Activated naive CD4-positive, alpha-beta T cell treated with anti-CD3 and anti-CD28 coated beads, Interleukin-2, amount 50 U/mL, for 24 hours (primary cell): ENCODE data around the gene SLCO4A1.

Source experiments
- H3K27ac Mint-ChIP-seq: one replicate; pipeline ENCODE4 v1.8.0; 2021; ENCODE audit warnings: mild to moderate bottlenecking, mixed read lengths
- H3K27me3 Mint-ChIP-seq: one replicate; pipeline ENCODE4 v1.8.0; 2021; ENCODE audit warnings: mixed read lengths
- H3K36me3 Mint-ChIP-seq: one replicate; pipeline ENCODE4 v1.8.0; 2021; ENCODE audit warnings: mixed read lengths
- H3K4me1 Mint-ChIP-seq: one replicate; pipeline ENCODE4 v1.8.0; 2021; ENCODE audit warnings: mixed read lengths
- H3K4me3 Mint-ChIP-seq: one replicate; pipeline ENCODE4 v1.8.0; 2021; ENCODE audit warnings: mild to moderate bottlenecking, mixed read lengths
- H3K9me3 Mint-ChIP-seq: one replicate; pipeline ENCODE4 v1.8.0; 2021; ENCODE audit warnings: mixed read lengths

Gene SLCO4A1

DNA sequence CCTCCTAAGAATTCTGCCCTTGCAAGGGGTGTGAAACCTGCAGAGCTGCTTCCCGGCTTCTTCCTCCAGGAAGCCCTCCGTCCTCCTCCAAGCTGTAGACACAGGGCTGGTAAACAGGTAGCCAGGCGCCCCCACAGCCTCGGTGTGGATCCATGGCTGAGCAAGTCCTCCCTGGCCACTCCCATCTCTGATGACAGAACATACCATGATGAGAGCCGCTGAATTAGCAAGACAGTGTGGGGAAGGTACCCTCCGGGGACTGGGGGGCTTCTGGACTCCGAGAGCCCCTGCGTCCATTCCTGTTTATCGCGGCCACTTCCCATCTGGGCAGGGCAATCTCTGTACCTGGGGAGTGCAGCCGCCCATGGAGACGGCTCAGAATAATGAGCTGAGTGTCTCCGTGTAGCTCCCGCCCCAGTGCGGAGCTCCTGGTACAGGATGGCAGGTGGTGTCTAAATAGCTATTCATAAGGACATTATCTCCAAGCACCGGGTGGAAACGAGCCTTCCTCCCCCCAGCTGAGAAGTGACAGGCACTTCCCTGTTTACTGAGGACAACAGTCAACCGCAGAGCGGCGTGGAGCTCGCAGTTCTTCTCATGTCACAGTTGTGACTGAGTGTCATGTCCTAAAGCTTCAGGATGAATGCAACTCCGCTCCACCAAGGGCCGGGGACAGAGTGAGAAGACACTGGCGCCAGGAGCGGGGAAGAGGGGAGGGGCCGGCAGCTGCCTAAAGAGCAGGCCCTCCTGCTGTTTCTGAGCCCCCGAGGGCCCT, 43.7 kb downstream of the SLCO4A1 start:
- no peak overlapping the region for H3K27ac Mint-ChIP-seq
- peaks cover 15% of the 10 kb centered on the region for H3K4me1 Mint-ChIP-seq
- no peaks in the 10 kb centered on the region for H3K9me3 Mint-ChIP-seq
- no peak overlapping the region for H3K4me3 Mint-ChIP-seq
- H3K36me3 Mint-ChIP-seq = no peaks in the 10 kb centered on the region
- H3K27me3 Mint-ChIP-seq = peaks cover 2% of the 10 kb centered on the region

DNA sequence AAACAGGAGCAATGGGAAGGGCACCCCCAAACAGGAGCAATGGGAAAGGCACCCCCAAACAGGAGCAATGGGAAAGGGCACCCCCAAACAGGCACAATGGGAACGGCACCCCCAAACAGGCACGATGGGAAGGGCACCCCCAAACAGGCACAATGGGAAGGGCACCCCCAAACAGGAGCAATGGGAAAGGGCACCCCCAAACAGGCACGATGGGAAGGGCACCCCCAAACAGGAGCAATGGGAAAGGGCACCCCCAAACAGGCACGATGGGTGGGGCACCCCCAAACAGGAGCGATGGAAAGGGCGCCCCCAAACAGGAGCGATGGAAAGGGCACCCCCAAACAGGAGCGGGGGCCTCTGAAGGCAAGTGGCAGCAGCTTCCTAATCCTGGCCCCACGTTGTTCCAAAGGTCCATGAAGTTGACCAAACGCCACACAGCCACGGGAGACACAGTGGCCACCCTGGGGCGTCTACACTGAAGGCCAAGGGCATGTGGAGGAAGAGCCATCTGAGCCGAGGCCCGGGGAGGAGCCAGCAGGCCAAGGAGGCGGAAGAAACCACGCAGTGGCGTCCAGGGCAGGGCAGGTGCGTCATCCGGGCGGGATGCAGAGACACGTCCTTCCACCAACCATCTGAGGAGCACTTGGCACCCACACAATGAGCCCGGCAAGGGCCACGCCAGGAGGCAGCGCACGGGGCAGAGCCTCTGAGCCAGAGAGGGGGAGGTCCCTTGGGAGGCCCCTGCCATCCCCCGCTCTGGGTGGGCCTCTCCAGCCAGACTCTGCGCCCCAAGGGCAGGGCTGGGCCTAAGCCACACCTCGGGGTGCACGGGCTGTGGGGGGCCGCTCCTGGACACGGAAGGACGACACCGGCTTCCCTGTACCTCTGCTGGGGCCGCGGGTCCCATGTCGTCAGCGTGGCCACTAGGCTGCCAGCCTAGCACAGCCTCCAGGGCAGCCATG, 44.8 kb downstream of the SLCO4A1 start:
- H3K9me3 Mint-ChIP-seq = no peaks in the 10 kb centered on the region
- H3K27ac Mint-ChIP-seq = no peak overlapping the region
- H3K4me1 Mint-ChIP-seq = peaks cover 15% of the 10 kb centered on the region
- H3K27me3 Mint-ChIP-seq = peaks cover 2% of the 10 kb centered on the region
- no peak overlapping the region for H3K4me3 Mint-ChIP-seq
- H3K36me3 Mint-ChIP-seq = no peaks in the 10 kb centered on the region

DNA sequence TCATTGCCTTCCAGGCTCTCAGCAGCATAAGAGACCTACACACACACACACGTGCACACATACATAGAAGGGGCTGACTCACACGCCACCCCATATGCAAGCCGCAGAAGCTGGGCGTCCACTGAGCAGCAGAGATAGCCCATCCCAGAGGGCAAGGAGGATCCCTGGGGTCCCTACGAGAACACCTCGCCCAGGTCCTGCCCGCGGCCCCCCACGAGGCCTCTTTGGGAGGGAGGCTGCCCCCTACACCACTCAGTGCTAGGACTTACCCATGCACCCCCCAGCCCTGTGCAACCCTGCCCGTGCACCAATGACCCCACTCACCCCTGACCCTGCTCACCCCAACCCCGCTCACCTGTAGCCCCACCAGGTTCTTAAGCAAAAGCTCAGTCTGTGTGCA, 45.8 kb downstream of the SLCO4A1 start:
- no peak overlapping the region for H3K4me3 Mint-ChIP-seq
- H3K36me3 Mint-ChIP-seq = no peaks in the 10 kb centered on the region
- peaks cover 2% of the 10 kb centered on the region for H3K27me3 Mint-ChIP-seq
- H3K27ac Mint-ChIP-seq = no peak overlapping the region
- no peaks in the 10 kb centered on the region for H3K9me3 Mint-ChIP-seq
- H3K4me1 Mint-ChIP-seq = peaks cover 15% of the 10 kb centered on the region

DNA sequence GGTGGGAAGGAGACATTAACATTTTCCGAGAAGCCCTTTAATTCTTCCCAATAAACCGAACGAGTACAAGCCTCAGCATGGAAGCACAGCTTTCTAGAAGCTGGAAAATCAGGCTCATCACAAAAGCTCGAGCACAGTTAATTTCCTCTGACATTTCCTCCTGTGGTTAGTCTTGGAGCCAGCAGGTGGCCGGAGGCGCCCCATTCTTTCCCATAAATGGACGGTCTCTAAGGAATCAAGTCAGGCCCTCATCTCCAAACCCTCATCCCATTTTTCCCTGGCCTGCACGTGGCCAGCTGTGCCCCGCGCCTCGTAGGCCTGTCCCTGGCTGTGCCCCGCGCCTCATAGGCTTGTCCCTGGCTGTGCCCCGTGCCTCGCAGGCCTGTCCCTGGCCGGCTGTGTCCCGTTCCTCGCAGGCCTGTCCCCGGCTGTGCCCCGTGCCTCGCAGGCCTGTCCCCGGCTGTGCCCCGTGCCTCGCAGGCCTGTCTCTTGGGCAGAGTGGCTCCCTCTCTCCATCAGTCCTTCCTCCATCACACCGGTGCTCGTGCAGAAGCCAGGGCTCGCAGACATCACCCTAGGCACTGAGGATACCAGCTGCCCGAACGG, 46.7 kb downstream of the SLCO4A1 start:
- Mint-ChIP-seq H3K27me3 (peaks cover 2% of the 10 kb centered on the region), H3K36me3 (no peaks in the 10 kb centered on the region), H3K4me1 (peaks cover 15% of the 10 kb centered on the region), H3K9me3 (no peaks in the 10 kb centered on the region), H3K4me3 (no peak overlapping the region), H3K27ac (no peak overlapping the region)

DNA sequence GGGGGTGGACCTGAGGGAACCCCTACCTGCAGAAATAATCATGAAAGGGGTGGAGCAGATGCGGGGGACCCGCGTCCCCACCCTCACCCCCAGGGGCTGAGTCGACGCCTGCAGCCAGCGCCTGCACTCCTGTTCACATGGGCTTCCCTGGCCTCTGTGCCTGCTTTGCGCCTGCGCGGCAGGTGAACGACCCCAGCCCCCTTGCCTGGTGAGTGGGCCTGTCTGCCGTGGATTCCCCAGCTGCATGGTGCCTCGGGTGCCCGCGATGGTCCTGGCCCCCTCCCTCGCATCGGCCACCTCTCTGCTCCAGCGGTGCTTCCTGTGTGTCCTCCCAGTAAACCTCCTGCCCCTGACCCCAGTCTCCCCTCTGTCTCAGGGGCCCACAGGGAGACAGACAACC, 47.6 kb downstream of the SLCO4A1 start:
- Mint-ChIP-seq H3K36me3 (no peaks in the 10 kb centered on the region), H3K4me1 (peaks cover 15% of the 10 kb centered on the region), H3K4me3 (no peak overlapping the region), H3K27me3 (peaks cover 2% of the 10 kb centered on the region), H3K27ac (no peak overlapping the region), H3K9me3 (no peaks in the 10 kb centered on the region)

DNA sequence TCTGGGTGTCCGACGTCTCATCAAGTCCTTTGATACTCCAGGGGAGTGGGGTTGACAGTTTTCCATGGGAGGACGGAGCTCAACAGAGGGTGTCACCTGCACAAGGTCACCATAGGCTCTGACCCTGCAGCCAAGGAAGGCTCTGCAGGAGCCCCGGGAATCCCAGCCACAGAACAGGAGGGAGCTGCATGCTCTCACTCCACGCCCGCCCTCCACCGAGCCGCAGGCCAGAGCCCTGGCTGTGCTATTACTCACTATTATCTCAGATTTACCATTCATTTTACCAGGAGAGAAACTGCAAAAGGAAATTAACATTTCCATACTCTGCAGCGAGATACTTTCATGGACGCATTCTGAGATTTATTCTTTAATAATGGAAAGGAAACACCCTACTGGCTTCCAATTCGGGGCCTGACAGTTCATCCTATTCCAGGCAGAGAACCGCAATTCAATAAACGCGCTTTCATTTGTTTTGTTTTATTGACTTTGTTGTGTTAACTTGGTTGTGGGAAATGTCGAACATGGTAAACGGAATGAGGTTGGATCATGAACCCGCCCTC, 48.0 kb downstream of the SLCO4A1 start:
- Mint-ChIP-seq H3K4me3 (no peak overlapping the region), H3K36me3 (no peaks in the 10 kb centered on the region), H3K27ac (no peak overlapping the region), H3K4me1 (peaks cover 14% of the 10 kb centered on the region), H3K9me3 (no peaks in the 10 kb centered on the region), H3K27me3 (peaks cover 1% of the 10 kb centered on the region)

DNA sequence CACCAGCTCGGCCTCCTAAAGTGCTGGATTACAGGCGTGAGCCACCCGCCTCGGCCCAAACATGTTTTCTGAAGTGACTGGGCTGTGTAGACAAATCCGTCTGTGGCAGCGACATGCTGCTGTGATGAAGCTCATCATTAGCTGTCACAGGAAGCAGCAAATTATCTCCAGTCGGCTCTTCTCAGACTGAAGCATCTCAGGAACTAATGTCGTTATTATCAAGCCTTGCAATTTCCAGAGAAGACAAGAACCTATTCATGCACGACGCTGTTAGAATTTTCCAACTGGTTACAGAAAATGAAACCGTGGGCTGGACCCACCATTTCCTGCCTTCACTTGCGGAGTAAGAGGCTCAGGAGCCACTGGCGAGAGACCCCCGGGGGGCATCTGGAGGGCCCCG, 49.2 kb downstream of the SLCO4A1 start:
- no peak overlapping the region for H3K27ac Mint-ChIP-seq
- H3K4me3 Mint-ChIP-seq = no peak overlapping the region

DNA sequence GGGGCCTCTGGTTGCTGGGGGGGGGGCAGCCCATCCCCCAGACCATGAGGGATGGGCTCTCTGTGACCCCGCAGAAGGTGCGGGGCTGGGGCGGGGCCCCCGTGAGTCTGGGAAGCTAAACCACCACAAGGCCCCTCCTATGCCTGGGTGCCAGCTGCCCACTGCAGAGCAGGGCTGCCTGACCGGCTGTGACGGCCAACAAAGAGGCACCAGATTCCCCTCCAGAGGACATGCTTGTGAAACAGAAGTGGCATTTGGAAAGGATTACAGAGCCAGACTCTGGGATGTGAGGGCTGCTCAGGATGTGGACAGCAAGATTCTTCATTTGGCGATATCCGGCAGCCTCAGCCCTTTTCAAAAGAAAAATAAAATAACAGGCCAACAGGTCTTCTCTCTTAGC, 49.9 kb downstream of the SLCO4A1 start:
- Mint-ChIP-seq H3K4me3 (no peak overlapping the region), H3K27me3 (no peaks in the 10 kb centered on the region), H3K27ac (no peak overlapping the region), H3K36me3 (no peaks in the 10 kb centered on the region), H3K9me3 (no peaks in the 10 kb centered on the region), H3K4me1 (no peaks in the 10 kb centered on the region)

More for the DNA sequence above, 49.2 kb downstream of the SLCO4A1 start:
- peaks cover 3% of the 10 kb centered on the region for H3K4me1 Mint-ChIP-seq
- no peaks in the 10 kb centered on the region for H3K36me3 Mint-ChIP-seq
- no peaks in the 10 kb centered on the region for H3K9me3 Mint-ChIP-seq
- H3K27me3 Mint-ChIP-seq = no peaks in the 10 kb centered on the region

DNA sequence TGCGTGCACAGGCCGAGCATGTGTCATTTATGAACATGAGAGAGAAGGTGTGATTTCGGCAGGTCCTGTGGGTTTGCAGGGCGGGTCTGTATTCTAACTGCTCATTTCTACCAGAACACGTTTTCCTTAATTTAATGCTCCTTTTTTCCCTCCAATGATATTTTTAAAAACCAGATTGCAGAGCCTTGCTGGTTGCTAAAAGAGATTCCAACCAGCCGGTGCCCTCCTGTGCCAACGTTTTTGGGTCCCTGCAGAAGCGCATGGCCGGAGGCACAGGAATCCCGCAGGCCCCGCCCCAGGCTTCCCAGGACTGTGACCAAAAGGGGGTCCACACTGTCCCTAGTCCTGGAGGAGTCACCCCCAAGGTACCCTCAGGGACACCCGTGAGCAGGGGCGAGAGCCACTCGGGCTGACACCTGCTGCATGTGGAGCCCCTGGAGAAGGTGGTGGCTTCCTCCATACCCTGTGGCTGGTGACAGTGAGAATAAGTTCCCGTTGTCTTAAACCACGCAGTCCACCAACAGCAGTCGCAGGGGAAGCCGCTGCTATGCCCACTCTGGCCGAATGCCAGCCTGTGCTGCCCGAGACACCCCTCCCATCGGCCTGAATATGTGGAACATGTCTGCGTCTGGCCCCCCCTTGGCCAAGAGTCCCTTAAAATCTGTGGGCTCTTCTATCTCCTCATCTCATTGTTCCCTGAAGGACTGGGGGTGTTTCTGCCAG, 50.7 kb downstream of the SLCO4A1 start:
- H3K27me3 Mint-ChIP-seq = no peaks in the 10 kb centered on the region
- H3K36me3 Mint-ChIP-seq = no peaks in the 10 kb centered on the region
- no peaks in the 10 kb centered on the region for H3K4me1 Mint-ChIP-seq
- no peak overlapping the region for H3K27ac Mint-ChIP-seq
- no peaks in the 10 kb centered on the region for H3K9me3 Mint-ChIP-seq
- H3K4me3 Mint-ChIP-seq = no peak overlapping the region

DNA sequence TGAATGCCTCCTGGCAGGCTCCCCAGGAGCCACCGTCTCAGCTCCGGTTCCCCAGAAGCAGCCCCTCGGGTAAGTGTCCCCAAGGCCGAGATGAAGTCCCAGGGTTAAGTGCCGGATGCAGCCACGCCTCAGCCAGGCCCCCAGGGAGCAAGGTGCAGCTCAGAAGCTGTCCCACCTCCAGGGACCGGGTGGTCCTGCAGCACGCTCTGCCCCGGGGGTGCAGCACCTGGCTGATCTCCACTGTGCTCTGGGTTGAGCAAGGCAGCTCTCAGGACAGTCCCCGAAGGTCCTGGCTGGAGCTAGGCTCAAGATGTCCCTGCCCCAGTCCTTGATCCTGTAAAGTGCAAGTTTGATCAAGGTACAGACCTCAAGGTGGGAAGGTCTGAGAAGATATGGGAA, 51.2 kb downstream of the SLCO4A1 start:
- no peaks in the 10 kb centered on the region for H3K9me3 Mint-ChIP-seq
- no peaks in the 10 kb centered on the region for H3K4me1 Mint-ChIP-seq
- no peak overlapping the region for H3K4me3 Mint-ChIP-seq
- H3K27me3 Mint-ChIP-seq = no peaks in the 10 kb centered on the region
- H3K27ac Mint-ChIP-seq = no peak overlapping the region
- no peaks in the 10 kb centered on the region for H3K36me3 Mint-ChIP-seq

DNA sequence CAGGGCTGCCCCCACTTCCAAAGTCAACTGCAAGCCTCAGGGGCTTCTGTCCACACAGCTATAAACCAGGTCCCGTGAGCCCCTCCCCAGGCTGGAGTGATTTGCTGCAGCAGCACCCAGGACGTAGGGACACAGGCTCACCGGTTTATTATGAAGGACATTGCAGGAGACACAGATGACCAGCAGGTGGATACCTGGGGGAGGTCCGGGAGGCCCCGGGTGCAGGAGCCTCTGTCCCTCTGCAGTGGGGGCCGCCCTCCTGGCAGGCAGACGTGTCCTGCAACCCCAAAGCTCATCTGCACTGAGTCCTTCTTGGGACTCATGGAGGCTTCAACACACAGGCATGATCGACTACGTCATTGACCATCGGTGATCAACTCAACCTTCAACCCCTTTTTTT, 51.8 kb downstream of the SLCO4A1 start:
- Mint-ChIP-seq H3K36me3 (no peaks in the 10 kb centered on the region), H3K27ac (no peak overlapping the region), H3K9me3 (no peaks in the 10 kb centered on the region), H3K4me1 (no peaks in the 10 kb centered on the region), H3K4me3 (no peak overlapping the region), H3K27me3 (no peaks in the 10 kb centered on the region)

DNA sequence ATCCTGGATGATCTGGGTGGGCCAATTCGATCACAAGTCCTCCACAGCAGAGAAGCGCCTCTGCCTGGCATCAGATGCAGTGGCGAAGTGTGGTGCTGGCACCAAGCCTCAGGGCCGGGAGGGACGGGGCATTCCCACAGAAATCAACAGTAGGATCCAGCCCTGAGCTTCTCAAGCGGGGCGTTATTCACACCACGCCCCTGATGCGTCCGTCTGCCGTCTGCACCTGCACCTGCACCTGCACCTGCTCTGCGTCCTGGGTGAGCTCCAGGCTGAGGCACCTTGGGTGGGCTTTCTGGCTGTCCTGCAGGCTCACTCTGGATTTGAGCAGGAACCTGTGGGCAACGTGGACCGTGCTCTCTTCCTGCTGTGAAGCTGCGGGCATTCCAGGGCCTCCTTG, 52.6 kb downstream of the SLCO4A1 start:
- Mint-ChIP-seq H3K4me1 (no peaks in the 10 kb centered on the region), H3K27me3 (no peaks in the 10 kb centered on the region), H3K4me3 (no peak overlapping the region), H3K9me3 (no peaks in the 10 kb centered on the region), H3K36me3 (no peaks in the 10 kb centered on the region), H3K27ac (no peak overlapping the region)

DNA sequence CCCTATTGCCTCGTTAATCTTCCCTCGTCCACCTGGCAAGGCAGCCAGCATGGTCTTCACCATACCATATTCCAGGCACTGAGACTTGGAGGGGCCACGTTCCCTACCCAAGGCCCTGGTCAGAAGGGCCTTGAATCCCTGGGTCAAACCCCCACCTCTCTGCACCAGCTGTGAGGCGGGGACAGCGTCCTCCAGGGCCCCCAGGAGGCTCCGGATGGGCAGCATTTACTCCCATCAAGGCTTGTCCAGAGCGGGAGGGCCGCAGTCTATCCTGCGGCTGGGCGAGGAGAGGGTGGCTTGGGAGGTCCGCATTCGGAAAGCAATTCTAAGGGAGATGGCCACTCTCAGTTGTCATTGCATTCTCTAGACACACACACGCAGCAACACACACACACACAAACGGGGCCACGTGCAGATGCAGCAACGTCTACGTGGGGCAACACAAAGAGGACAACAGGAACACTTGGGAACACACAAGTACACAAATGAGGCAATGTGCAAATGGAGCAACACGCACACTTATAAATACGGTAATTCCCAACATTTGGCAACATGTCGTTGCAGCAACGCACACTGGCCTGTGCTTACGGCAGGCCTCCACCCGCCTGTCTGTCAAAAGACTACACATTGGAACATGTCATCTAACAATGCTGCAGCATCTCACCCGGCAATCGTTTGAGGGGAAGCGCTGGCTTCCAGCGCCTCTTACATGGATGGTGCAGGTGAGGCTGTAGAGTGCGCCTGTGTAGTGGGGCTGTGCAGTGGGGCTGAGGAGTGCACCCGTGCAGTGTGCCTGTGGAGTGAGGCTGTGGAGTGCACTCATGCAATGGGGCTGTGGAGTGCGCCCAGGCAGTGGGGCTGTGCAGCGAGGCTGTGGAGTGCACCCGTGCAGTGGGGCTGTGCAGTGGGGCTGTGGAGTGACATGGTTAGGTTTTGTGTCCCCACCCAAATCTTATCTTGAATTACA, 53.4 kb downstream of the SLCO4A1 start:
- Mint-ChIP-seq H3K27ac (no peak overlapping the region), H3K27me3 (no peaks in the 10 kb centered on the region), H3K4me3 (no peak overlapping the region), H3K36me3 (no peaks in the 10 kb centered on the region), H3K4me1 (no peaks in the 10 kb centered on the region), H3K9me3 (no peaks in the 10 kb centered on the region)

DNA sequence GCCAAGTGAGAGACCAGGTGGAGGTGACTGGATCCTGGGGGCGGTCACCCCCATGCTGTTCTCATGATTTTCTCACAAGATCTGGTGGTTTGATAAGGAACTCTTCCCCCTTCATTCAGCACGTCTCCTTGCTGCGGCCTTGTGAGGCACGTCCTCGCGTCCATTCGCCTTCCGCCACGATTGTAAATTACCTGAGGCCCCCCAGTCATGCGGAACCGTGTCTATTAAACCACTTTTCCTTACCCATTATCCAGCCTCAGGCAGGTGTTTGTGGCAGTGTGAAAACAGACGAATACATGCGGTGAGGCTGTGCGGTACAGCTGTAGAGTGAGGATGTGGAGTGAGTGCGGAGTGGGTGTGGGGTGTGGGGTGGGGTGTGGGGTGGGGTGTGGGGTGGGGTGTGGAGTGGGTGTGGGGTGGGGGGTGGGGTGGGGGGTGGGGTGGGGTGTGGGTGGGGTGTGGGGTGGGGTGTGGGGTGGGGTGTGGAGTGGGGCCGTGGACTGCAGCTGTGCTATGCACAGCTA, 54.2 kb downstream of the SLCO4A1 start:
- no peak overlapping the region for H3K27ac Mint-ChIP-seq
- H3K4me3 Mint-ChIP-seq = no peak overlapping the region
- no peaks in the 10 kb centered on the region for H3K9me3 Mint-ChIP-seq
- no peaks in the 10 kb centered on the region for H3K27me3 Mint-ChIP-seq
- no peaks in the 10 kb centered on the region for H3K4me1 Mint-ChIP-seq
- no peaks in the 10 kb centered on the region for H3K36me3 Mint-ChIP-seq
